ENCODE results near the gene TMEM143.
A peak's percentile ranks its signal among the peaks of the same experiment; 100 is the strongest.

TMEM143 gene

DNA sequence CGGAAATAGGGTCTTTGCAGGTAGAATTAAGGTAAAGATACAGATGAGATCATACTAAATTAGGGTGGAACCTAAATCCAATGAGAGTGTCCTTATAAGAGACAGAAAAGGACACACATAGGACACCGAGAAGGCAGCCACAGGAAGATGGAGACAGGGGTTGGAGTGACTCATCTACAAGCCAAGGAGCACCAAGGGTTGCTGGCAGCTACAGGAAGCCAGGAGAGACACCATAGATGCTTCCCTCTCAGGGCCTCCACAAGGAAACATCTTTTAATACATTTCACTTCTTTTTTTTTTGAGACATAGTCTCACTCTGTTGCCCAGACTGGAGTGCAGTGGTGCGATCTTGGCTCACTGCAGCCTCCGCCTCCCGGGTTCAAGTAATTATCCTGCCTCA lies 10.1 kb downstream of the TMEM143 start:
- no peak for DNase-seq

- peak; percentile 83 for DNase-seq
Observed at GRCh38 chr19:48351341-48351752, 12.4 kb downstream of the TMEM143 start.

DNA sequence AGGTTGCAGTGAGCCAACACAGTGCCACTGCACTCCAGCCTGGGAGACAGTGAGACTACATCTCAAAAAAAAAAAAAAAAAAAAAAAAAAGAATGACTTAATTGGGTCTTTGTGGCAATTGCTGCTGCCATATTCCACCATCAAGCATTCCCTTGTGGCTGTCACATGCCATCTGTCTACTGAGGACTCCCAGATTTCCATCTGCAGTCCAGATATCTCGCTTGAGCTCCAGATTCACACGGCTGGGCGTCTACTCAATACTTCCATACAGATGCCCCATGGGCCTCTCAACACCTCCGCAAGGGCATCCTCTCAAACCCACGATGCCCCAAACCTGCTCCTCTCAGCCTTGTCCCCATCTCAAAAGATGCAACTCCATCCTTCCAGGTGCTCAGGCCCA lies 12.9 kb downstream of the TMEM143 start:
- DNase-seq: no peak

DNA sequence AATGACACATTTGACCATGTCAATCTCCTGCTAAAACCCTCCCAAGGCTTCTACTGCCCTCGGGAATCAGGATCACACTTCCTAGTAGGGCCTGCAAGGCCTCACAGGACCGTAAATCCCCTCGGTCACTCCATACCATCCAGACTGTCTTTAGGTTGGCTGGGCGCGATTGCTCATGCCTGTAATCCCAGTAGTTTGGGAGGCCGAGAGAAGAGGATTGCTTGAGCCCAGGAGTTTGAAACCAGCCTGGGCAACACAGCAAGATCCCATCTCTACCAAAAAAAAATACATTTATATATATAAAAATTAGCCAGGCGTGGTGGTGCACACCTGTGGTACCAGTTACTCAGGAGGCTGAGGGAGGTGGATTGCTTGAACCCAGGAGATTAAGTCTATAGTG lies 15.0 kb downstream of the TMEM143 start:
- DNase-seq: no peak

DNA sequence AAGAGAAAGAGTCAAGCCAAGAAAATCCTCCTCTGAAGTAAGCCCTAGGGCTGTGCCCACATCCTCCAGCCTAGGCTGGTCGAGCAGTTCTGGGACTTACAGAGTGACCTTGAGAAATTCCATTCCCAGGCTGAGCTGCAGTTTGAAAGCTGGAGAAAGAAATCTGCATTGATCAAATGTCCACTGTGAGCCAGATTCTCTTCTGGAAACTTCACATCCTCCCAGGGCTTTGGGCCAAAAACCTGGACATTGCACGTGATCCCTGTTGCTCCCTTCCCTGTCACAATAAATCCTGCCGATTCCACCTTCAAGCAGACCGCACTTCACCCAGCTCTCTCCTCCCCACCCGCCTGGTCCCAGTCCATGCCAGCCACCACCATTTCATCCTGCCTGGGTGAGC lies 15.7 kb downstream of the TMEM143 start:
- DNase-seq: no peak

DNA sequence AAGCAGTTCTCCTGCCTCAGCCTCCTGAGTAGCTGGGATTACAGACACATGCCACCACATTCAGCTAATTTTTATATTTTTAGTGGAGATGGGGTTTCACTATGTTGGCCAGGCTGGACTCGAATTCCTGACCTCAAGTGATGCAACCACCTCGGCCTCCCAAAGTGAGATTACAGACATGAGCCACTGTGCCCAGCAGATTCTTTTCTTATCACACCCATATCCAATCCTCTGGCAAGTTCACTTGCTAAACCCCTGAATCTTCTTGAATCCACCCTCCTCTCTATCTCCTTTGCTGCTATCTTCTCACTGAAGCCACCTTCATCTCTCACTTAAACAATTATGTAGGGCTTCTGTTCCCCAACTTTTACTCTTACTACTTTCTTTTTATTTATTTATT lies 17.5 kb downstream of the TMEM143 start:
- DNase-seq: no peak

DNA sequence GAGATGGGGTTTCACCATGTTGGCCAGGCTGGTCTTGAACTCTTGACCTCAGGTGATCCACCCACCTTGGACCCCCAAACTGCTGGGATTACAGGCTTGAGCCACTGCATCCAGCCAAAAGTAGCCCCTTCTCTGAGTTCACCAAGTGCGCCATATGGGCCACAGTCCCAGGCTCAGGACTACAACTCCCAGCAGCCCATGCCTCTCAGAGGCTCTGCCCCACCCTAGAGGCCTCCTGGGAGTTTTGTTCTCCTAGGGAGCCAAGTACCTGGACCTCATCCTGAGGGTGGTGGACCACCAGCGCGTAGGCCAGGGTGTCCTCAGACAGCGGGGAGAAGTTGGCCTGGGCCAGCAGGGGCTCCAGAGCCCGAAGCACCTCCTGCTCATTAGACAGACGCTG lies 18.8 kb downstream of the TMEM143 start:
- DNase-seq: no peak

GRCh38 chr19:48342841-48343540 lies 20.7 kb downstream of the TMEM143 start:
- no peak for DNase-seq

DNA sequence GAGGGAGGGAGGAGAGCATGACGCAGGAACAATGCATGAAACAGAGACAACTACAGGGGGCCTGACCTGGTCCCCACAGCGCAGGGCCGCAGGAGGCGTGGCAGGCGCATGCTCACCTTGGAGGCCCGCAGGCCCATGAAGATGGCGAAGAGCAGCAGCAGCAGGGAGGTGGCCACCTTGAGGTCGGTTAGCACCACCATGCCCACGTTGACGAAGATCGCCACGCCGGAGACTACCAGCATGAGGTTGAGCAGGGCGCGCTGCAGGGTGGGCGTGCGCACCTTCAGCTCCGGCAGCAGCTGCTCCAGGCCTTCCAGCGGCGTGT lies 21.4 kb downstream of the TMEM143 start:
- no peak for DNase-seq

DNA sequence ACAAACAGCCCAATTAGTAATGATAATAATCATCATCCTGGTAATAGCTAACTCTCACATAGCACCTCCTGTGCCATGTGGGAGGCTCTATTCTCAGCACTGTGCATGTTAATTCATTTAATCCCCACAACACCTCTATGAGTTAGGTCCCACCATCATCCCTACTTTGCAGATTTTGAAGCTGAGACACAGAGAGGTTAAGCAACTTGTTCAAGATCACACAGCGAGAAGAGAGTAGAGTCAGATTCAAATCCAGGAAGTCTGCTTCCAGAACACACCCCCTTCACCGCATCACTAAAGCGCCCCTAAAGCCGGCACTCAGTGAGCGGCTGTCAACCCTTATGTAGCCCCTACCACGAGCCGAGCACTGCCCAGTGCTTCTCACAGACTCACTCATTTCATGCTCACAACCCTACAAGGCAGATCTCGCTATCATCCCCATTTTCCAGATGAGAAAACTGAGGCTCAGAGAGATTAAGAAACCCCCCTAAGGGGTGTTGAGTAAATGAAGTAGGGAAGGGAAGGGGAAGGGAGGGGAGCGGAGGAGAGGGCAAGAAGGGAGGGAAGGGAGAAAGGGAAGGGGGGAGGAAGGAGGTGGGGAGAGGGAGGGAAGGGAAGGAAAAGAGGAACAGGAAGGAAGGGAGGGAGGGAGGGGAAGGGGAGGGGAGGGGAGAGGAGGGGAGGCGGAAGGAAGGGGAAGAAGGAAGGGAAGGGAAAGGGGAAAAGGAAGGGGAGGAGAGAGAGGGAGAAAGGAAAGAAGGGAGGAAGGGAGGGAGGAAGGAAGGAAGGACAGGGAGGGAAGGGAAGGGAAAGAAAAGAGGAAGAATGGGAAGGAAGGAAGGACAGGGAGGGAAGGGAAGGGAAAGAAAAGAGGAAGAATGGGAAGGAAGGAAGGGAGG lies 22.0 kb downstream of the TMEM143 start:
- DNase-seq: no peak

GRCh38 chr19:48340995-48341394 lies 22.7 kb downstream of the TMEM143 start:
- DNase-seq: no peak

- no peak for DNase-seq
Observed at GRCh38 chr19:48338802-48339503, 24.8 kb downstream of the TMEM143 start.

DNA sequence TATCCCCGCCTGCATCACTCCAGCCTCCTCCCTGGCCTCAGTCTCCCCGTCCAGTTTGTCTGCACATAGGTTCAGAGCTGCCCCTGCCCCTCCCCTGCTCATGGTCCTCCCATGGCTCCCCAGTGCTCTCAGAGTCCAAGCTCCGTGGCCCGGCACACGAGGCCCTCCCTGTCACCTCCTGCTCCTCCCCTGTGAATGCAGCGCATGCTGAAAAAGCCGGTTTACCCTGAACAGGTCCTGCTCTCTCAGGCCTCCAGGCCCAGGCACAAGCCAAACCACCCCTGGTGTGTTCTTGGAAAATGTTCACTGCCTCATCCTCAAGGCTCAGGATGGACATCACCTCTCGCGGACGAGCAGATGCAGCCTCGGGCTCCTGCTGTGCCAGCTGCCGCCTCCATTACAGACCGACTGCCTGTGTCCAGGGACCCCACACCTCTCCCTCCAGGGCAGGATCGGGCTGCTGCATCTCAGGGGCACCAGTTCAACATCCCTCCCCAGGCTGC lies 25.4 kb downstream of the TMEM143 start:
- no peak for DNase-seq

DNA sequence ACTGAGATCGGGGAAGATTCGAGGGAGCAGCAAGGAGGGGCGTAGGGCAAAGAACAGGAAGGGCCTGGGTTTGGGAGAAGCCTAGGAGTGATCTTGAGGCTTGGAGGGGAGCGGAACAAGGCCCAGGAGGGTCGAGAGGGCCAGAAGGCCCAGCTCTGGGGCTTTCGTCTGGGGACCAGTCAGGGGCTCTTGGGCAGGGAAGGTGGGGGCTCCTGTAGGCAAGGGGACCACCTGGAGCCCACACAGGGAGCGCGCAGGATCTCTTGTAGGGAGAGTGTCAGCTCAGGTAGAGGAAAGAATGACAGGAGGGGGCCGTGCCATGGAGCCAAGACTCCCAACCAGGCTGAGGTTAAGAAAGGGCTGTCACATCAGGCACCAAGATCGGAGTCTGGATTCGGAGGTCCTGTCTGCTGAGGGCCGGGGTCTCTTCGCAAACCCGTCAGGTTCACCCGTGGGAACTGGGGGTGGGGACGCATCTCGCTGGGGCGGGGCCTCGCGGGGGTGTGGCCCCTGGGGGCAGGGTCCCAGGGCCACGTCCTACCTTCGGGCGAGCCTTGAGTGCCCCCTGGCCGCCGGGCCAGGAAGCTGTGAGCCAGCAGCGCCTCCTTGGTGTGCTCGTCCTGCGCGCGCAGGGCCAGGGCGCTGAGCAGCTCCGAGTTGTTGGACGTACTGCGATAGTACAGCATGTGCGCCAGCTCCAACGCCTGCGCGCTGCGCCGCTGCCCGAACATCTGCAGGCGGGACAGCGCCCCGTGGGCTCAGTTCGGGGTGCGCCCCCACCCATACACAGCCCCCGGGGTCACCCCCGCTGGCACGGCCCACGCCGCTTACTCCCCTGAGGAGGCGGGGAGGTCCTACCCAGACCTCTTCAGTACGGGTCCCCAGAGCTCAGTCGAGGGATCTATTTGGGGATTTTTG lies 30.0 kb downstream of the TMEM143 start:
- peak; percentile 93 for DNase-seq

GRCh38 chr19:48332662-48333466 lies 30.9 kb downstream of the TMEM143 start:
- peak; percentile 92 for DNase-seq

DNA sequence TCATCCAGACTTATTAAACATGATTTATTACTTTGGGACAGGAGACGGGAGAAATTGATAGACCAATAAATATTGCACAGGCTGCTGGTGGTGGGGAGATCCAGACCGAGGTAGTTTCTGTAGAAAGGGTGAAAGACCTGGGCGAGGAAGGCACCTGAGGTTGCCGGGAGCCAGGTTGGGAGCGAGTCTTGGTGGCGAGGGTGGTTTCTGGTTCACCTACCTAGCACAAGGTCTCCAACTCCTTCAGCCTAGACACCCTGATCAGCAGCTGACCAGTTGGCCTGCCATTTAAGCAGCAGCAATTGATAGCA lies 31.4 kb downstream of the TMEM143 start:
- DNase-seq: no peak

GRCh38 chr19:48330012-48330681 lies 33.6 kb downstream of the TMEM143 start:
- peak; percentile 82 for DNase-seq

- peak; percentile 48 for DNase-seq
Observed at GRCh38 chr19:48329167-48329891, 34.4 kb downstream of the TMEM143 start.

- DNase-seq: peak; percentile 86
Observed at GRCh38 chr19:48325265-48325910, 38.4 kb downstream of the TMEM143 start, which contains the start of gene EMP3. Gene EMP3, plus strand, starts transcription at chr19:48325552. Its CDS starts 1,293 bp downstream, at chr19:48326845.
